Nephron (organoid): ENCODE data around the gene C19orf25.

Experiments
- H3K27ac Mint-ChIP-seq, 3 experiments: 2 replicates each; pipeline ENCODE4 v1.8.0; 2020; ENCODE audit warnings: mixed read lengths in 3 of 3, mild to moderate bottlenecking in 2 of 3, moderate library complexity in 1 of 3
- H3K27me3 Mint-ChIP-seq: 2 replicates; pipeline ENCODE4 v1.8.0; 2021; ENCODE audit warnings: low read depth, mild to moderate bottlenecking, moderate library complexity, mixed read lengths
- H3K36me3 Mint-ChIP-seq: 2 replicates; pipeline ENCODE4 v1.8.0; 2020; ENCODE audit warnings: low read depth, mixed read lengths
- H3K4me1 Mint-ChIP-seq: 2 replicates; pipeline ENCODE4 v1.8.0; 2020; ENCODE audit warnings: mixed read lengths
- H3K4me3 Mint-ChIP-seq, 3 experiments: 2 replicates each; pipeline ENCODE4 v1.8.0; 2020; ENCODE audit warnings: mild to moderate bottlenecking in 3 of 3, mixed read lengths in 3 of 3, moderate library complexity in 2 of 3
- H3K9me3 Mint-ChIP-seq: 2 replicates; pipeline ENCODE4 v1.8.0; 2020; ENCODE audit warnings: mixed read lengths
- TF ChIP-seq, protein P1 (sequence below), 3 experiments: fragments of 200-600 bp; sonication (generic); IDR thresholded peaks; one replicate each; pipeline ENCODE4 v1.5.0; 2021; ENCODE audit warnings: antibody characterized with exemption in 3 of 3; ENCODE audit not compliant: unreplicated experiment in 3 of 3

The C19orf25 gene

GRCh38 chr19:1449467-1450442, 29.3 kb downstream of the C19orf25 start, which contains the start of gene APC2:
Gene APC2 (plus strand): TSS chr19:1450121. CDS start chr19:1453002, 2,881 bp downstream.
- Mint-ChIP-seq H3K4me3 (peak within 1 kb of the TSS; percentile 56 to 72 (median 68)), H3K36me3 (no peaks in the 10 kb centered on the region), H3K4me1 (peaks cover 11% of the 10 kb centered on the region), H3K27me3 (peaks cover 77% of the 10 kb centered on the region), H3K27ac (no peak within 1 kb of the TSS), H3K9me3 (no peaks in the 10 kb centered on the region)
- TF ChIP-seq, protein P1, sequence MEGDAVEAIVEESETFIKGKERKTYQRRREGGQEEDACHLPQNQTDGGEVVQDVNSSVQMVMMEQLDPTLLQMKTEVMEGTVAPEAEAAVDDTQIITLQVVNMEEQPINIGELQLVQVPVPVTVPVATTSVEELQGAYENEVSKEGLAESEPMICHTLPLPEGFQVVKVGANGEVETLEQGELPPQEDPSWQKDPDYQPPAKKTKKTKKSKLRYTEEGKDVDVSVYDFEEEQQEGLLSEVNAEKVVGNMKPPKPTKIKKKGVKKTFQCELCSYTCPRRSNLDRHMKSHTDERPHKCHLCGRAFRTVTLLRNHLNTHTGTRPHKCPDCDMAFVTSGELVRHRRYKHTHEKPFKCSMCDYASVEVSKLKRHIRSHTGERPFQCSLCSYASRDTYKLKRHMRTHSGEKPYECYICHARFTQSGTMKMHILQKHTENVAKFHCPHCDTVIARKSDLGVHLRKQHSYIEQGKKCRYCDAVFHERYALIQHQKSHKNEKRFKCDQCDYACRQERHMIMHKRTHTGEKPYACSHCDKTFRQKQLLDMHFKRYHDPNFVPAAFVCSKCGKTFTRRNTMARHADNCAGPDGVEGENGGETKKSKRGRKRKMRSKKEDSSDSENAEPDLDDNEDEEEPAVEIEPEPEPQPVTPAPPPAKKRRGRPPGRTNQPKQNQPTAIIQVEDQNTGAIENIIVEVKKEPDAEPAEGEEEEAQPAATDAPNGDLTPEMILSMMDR (IDR thresholded peaks at IDR 0.05; ENCODE audit: unreplicated experiment in 3 of 3), result no peak

DNA sequence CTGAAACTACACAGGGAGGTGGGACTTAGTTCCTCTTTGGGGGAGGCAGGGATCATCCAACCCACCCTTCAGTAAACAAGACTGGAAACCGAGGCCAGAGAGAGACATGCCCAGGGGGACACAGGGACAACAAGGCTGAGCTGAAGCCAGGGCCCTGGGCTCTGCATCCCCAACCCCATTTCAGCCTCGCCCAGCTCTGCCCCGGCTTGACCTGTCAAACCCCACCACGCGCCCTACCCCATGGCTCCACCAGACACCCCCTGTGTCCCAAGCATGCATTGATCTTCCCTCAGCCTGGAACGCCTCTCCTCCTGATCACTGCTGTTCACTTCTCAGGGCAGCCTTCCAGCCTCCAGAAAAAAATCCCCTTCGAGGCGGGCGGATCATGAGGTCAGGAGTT, 31.1 kb downstream of the C19orf25 start:
- Mint-ChIP-seq H3K27me3 (peaks cover 67% of the 10 kb centered on the region), H3K4me3 (peak overlapping the region; percentile 63 to 78 (median 71)), H3K36me3 (no peaks in the 10 kb centered on the region), H3K4me1 (peaks cover 11% of the 10 kb centered on the region), H3K27ac (no peak overlapping the region), H3K9me3 (no peaks in the 10 kb centered on the region)
- TF ChIP-seq, protein P1 (IDR thresholded peaks at IDR 0.05; ENCODE audit: unreplicated experiment in 3 of 3), result no peak

DNA sequence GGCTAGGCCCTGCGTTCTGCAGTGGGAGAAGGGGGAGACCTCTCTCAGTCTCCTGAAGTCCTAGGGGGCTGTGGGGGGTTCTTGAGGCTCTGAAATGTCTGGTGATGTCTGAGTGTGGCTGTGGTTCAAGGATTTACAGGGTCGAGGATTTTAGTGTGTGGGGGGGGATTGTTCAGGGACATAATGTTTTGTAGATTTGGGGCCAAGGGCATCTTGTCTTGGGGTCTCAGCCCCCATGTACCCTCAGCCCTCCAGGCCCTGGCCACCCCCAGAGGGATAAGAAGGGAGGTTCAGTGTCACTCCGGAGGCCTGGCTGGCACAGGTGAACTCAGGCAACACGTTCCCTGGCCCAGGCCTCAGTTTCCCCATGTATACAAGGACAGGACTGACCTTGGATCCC, 31.5 kb downstream of the C19orf25 start:
- Mint-ChIP-seq H3K9me3 (no peaks in the 10 kb centered on the region), H3K27ac (no peak overlapping the region), H3K27me3 (peaks cover 63% of the 10 kb centered on the region), H3K36me3 (peaks cover 4% of the 10 kb centered on the region), H3K4me1 (peaks cover 11% of the 10 kb centered on the region), H3K4me3 (peak overlapping the region; percentile 68 to 78 (median 70))
- TF ChIP-seq, protein P1 (IDR thresholded peaks at IDR 0.05; ENCODE audit: unreplicated experiment in 3 of 3), result no peak

- Mint-ChIP-seq H3K27ac (no peak overlapping the region), H3K27me3 (peaks cover 57% of the 10 kb centered on the region), H3K4me1 (peaks cover 11% of the 10 kb centered on the region), H3K4me3 (peak overlapping the region; percentile 73 to 78 (median 76)), H3K36me3 (peaks cover 10% of the 10 kb centered on the region), H3K9me3 (no peaks in the 10 kb centered on the region)
- TF ChIP-seq, protein P1 (IDR thresholded peaks at IDR 0.05; ENCODE audit: unreplicated experiment in 3 of 3), result no peak
Observed at GRCh38 chr19:1446713-1447481, 32.1 kb downstream of the C19orf25 start.

DNA sequence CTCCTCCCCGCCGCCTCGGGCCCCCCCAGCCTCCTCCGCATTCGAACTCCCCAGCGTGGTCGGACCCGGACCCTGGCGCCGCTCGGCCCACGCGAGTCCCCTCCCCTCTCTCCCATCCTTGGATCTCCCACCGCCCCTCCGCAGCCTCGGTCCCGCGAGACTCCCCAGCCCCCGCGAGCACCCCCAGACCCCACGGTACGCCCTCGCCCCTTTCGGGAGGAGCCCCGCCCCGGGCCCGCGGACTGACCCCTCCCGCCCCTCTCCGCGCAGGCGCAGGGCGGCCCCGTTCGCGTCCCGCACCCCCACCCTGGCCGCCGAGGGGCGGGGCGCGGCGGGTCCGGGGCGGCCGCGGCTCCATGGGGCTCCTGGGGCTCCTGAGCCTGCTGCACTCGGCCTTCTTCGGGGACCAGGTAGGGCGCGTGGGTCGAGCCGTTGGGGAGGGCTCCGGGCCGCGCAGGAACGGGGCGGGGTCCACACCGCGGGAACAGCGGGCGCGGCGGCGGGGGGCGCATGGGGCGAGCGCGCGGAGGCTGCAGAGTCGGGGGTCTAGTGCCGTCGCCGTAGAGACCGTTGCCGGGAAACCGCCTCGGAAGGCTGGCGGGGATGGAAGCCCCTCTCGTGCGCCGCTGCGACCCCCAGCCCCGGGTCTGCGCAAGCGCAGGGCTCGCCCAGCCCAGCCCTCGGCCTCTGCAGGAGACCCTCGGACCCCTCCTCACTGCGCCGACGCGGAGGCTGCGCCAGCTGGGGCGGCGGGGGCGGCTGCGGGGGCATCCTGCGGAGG, 32.9 kb downstream of the C19orf25 start:
- TF ChIP-seq, protein P1 (IDR thresholded peaks at IDR 0.05; ENCODE audit: unreplicated experiment in 3 of 3), result no peak
- peak overlapping the region in 1 of 3 experiments; percentile 47 for H3K4me3 Mint-ChIP-seq
- H3K9me3 Mint-ChIP-seq, result no peaks in the 10 kb centered on the region
- peaks cover 49% of the 10 kb centered on the region for H3K27me3 Mint-ChIP-seq
- H3K27ac Mint-ChIP-seq, result no peak overlapping the region
- H3K4me1 Mint-ChIP-seq, result peaks cover 11% of the 10 kb centered on the region
- H3K36me3 Mint-ChIP-seq, result peaks cover 18% of the 10 kb centered on the region
